OCI-LY1 (cell line): ENCODE results near the gene ZNF502.

ENCODE experiments used
- CTCF ChIP-seq: fragments of 200-600 bp; sonication (generic), shearing (Covaris generic); IDR thresholded peaks from 2 replicates; pipeline ENCODE4 v1.5.1; 2017; ENCODE audit warnings: mild to moderate bottlenecking, antibody characterized with exemption, low read length, moderate library complexity, mixed read lengths
- EZH2 ChIP-seq: fragments of 200-600 bp; sonication (generic), shearing (Covaris generic); IDR thresholded peaks from 2 replicates; pipeline ENCODE4 v1.8.0; 2017; ENCODE audit warnings: borderline replicate concordance, mixed run types, mild to moderate bottlenecking, antibody characterized with exemption, low read length, moderate library complexity, mixed read lengths

GRCh38 chr3:44669760-44670159 lies 42.7 kb upstream of the ZNF502 start:
- TF ChIP-seq EZH2 (no peak), CTCF (no peak)
